NCI-H524 treated with DMSO at 0.1 percent for 48 hours (cell line): ENCODE data around the gene TRIM41.
"Not testable (repeated sequence)": the region's sequence is repeated elsewhere in the genome, so short reads cannot be mapped to it uniquely, and the experiment has no call there.

Experiments
- DNase-seq: peaks from one replicate; lab custom pipeline; 2025; lab: John Stamatoyannopoulos, UW

TRIM41 gene

GRCh38 chr5:181255836-181256578, 32.9 kb downstream of the TRIM41 start:
- no peak for DNase-seq

GRCh38 chr5:181258576-181258975, 35.5 kb downstream of the TRIM41 start:
- DNase-seq = no peak

- DNase-seq = no peak
Measured at GRCh38 chr5:181259283-181259682, 36.2 kb downstream of the TRIM41 start.

GRCh38 chr5:181259974-181260719, 37.1 kb downstream of the TRIM41 start:
- DNase-seq = no peak

GRCh38 chr5:181260720-181261319, 37.7 kb downstream of the TRIM41 start, which contains the start of gene TRIM52:
TRIM52 (minus strand) TSS chr5:181261143; CDS start chr5:181260813, 330 bp downstream.
- DNase-seq = no peak

GRCh38 chr5:181261320-181262049, 38.4 kb downstream of the TRIM41 start:
- DNase-seq = no peak

GRCh38 chr5:181263633-181264032, 40.6 kb downstream of the TRIM41 start:
- no peak for DNase-seq

GRCh38 chr5:181265092-181265671, 42.1 kb downstream of the TRIM41 start:
- no peak for DNase-seq

GRCh38 chr5:181267291-181267904, 44.3 kb downstream of the TRIM41 start:
- not testable (repeated sequence) for DNase-seq

GRCh38 chr5:181267907-181268306, 44.8 kb downstream of the TRIM41 start:
- not testable (repeated sequence) for DNase-seq

- no peak for DNase-seq
Measured at GRCh38 chr5:181271081-181271480, 48.0 kb downstream of the TRIM41 start.

GRCh38 chr5:181273433-181273744, 50.3 kb downstream of the TRIM41 start:
- not testable (repeated sequence) for DNase-seq

- DNase-seq = no peak
Measured at GRCh38 chr5:181280251-181280762, 57.2 kb downstream of the TRIM41 start.

GRCh38 chr5:181281077-181281983, 58.2 kb downstream of the TRIM41 start:
- DNase-seq = no peak

GRCh38 chr5:181281984-181282316, 58.9 kb downstream of the TRIM41 start:
- no peak for DNase-seq

- DNase-seq = not testable (repeated sequence)
Measured at GRCh38 chr5:181282415-181282814, 59.3 kb downstream of the TRIM41 start.

- DNase-seq = no peak
Measured at GRCh38 chr5:181282874-181283273, 59.8 kb downstream of the TRIM41 start.

- DNase-seq = no peak
Measured at GRCh38 chr5:181283347-181283746, 60.3 kb downstream of the TRIM41 start.

- DNase-seq = not testable (repeated sequence)
Measured at GRCh38 chr5:181283841-181284755, 61.0 kb downstream of the TRIM41 start.
